Cardiac muscle cell (in vitro differentiated cells and primary cell): ENCODE results near the gene OTUD7B. TPM values are rescaled to one million over a fixed set of nuclear protein-coding genes. Genes with fewer than 3 reads are reported as not detected.

ENCODE experiments used
- DNase-seq, 2 donors: peaks; one replicate each; pipeline versions ENCODE4 v3.0.0 to v3.0.0-alpha.2; 2010 to 2017; ENCODE audit warnings: low read depth in 1 of 2, low spot score in 1 of 2
- H3K27ac ChIP-seq: fragments of 200-600 bp; sonication (generic); 2 replicates; pipeline ENCODE4 v1.5.1; 2016
- H3K27me3 ChIP-seq: fragments of 200-600 bp; sonication (generic); 2 replicates; pipeline ENCODE4 v1.6.0; 2016; ENCODE audit warnings: control low read depth
- H3K36me3 ChIP-seq: fragments of 200-600 bp; sonication (generic); 2 replicates; pipeline ENCODE4 v1.5.1; 2016; ENCODE audit warnings: control low read depth
- H3K4me1 ChIP-seq: fragments of 200-600 bp; sonication (generic); 2 replicates; pipeline ENCODE4 v1.8.1; 2017; ENCODE audit warnings: low read depth, mild to moderate bottlenecking, mixed run types
- H3K4me3 ChIP-seq: fragments of 200-600 bp; sonication (generic); 2 replicates; pipeline ENCODE4 v1.5.1; 2016; ENCODE audit warnings: mild to moderate bottlenecking
- H3K9me3 ChIP-seq: fragments of 200-600 bp; sonication (generic); 2 replicates; pipeline ENCODE4 v1.5.1; 2017; ENCODE audit warnings: low read depth, mild to moderate bottlenecking, control low read depth
- CTCF ChIP-seq: IDR thresholded peaks from 2 replicates; pipeline ENCODE4 v1.5.1; 2012; ENCODE audit warnings: low read depth, mild to moderate bottlenecking, low read length
- polyA plus RNA-seq: library from polyadenylated mRNA; unstranded; fragments of >200 nt; fragmentation: Nextera tagmentation; extraction: Ambion mirVana; gene quantifications from 2 replicates; pipeline ENCODE4 v1.2.1, GENCODE V29; 2016
- total RNA-seq: library from RNA; depleted of rRNA; stranded (reverse); fragments of >200 nt; gene quantifications from 2 replicates; pipeline ENCODE4 v1.2.3, GENCODE V29; 2016

Gene OTUD7B
- total and polyA plus RNA-seq, 2 experiments from 2014 or later, result 3.1 to 16.4 TPM

- Histone ChIP-seq H3K9me3 (no peaks in the 10 kb centered on the region), H3K27ac (peak overlapping the region; percentile 29), H3K4me3 (no peak overlapping the region), H3K4me1 (peaks cover 7% of the 10 kb centered on the region), H3K27me3 (no peaks in the 10 kb centered on the region), H3K36me3 (no peaks in the 10 kb centered on the region)
- peak in 1 of 2 donors; percentile 17 for DNase-seq
- no peak for TF ChIP-seq CTCF
These were observed 10.7 kb upstream of the OTUD7B start for GRCh38 chr1:150021191-150021694.

- DNase-seq, result no peak
- H3K9me3 ChIP-seq, result no peaks in the 10 kb centered on the region
- H3K27me3 ChIP-seq, result no peaks in the 10 kb centered on the region
- no peak for TF ChIP-seq CTCF
- no peak overlapping the region for H3K4me3 ChIP-seq
- peaks cover 7% of the 10 kb centered on the region for H3K4me1 ChIP-seq
- H3K27ac ChIP-seq, result no peak overlapping the region
- H3K36me3 ChIP-seq, result no peaks in the 10 kb centered on the region
These were observed 10.2 kb upstream of the OTUD7B start for GRCh38 chr1:150020711-150021110.

- DNase-seq, result no peak
- Histone ChIP-seq H3K4me1 (peaks cover 7% of the 10 kb centered on the region), H3K4me3 (no peak overlapping the region), H3K9me3 (no peaks in the 10 kb centered on the region), H3K27me3 (no peaks in the 10 kb centered on the region), H3K36me3 (no peaks in the 10 kb centered on the region), H3K27ac (no peak overlapping the region)
- TF ChIP-seq CTCF, result no peak
These were observed 7.6 kb upstream of the OTUD7B start for GRCh38 chr1:150018165-150018564.

- H3K27ac ChIP-seq, result no peak overlapping the region
- H3K9me3 ChIP-seq, result no peaks in the 10 kb centered on the region
- DNase-seq, result no peak
- H3K36me3 ChIP-seq, result no peaks in the 10 kb centered on the region
- no peak for TF ChIP-seq CTCF
- no peaks in the 10 kb centered on the region for H3K27me3 ChIP-seq
- no peak overlapping the region for H3K4me3 ChIP-seq
- H3K4me1 ChIP-seq, result peaks cover 7% of the 10 kb centered on the region
These were observed 6.8 kb upstream of the OTUD7B start for GRCh38 chr1:150017206-150017750.

- H3K27ac ChIP-seq, result no peak overlapping the region
- no peak for TF ChIP-seq CTCF
- no peak overlapping the region for H3K4me3 ChIP-seq
- no peaks in the 10 kb centered on the region for H3K4me1 ChIP-seq
- DNase-seq, result no peak
- H3K36me3 ChIP-seq, result no peaks in the 10 kb centered on the region
- H3K9me3 ChIP-seq, result no peaks in the 10 kb centered on the region
- no peaks in the 10 kb centered on the region for H3K27me3 ChIP-seq
These were observed 5.2 kb upstream of the OTUD7B start for GRCh38 chr1:150015651-150016131.
